ENCODE results near the gene CLDN9. TPM values are rescaled to one million over a fixed set of nuclear protein-coding genes. Genes with fewer than 3 reads are reported as not detected.

The CLDN9 gene
- total RNA-seq, 1 donor from 2014 or later: 0.75 TPM

DNA sequence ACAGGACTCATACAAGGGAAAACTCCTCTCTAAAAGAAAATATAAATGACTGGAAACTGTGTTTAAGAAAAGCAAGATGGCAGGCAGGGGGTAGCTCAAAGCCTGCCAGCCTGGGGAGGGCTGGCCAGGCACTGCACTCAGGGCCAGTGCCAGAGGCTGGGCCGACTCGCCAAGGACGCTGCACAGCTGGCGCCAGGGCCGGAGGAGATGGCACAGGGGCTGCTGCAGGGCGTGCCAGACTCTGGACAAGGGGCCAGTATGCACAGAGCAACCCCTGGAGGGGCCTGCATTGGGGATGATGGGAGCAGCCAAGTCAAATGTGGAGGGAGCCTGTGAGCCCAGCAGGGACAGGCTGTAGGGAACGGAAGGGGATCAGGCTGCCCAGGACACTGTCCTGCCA, 36.5 kb upstream of the CLDN9 start:
- intact Hi-C loops (cut with DNase I): no loop called here
- Histone ChIP-seq H3K9me3 (no peaks in the 10 kb centered on the region), H3K27me3 (no peaks in the 10 kb centered on the region), H3K4me3 (no peak overlapping the region), H3K36me3 (no peaks in the 10 kb centered on the region), H3K4me1 (peaks cover 12% of the 10 kb centered on the region), H3K27ac (no peak overlapping the region)
- ATAC-seq (no peak), DNase-seq (no peak)
- TF ChIP-seq, protein P1, sequence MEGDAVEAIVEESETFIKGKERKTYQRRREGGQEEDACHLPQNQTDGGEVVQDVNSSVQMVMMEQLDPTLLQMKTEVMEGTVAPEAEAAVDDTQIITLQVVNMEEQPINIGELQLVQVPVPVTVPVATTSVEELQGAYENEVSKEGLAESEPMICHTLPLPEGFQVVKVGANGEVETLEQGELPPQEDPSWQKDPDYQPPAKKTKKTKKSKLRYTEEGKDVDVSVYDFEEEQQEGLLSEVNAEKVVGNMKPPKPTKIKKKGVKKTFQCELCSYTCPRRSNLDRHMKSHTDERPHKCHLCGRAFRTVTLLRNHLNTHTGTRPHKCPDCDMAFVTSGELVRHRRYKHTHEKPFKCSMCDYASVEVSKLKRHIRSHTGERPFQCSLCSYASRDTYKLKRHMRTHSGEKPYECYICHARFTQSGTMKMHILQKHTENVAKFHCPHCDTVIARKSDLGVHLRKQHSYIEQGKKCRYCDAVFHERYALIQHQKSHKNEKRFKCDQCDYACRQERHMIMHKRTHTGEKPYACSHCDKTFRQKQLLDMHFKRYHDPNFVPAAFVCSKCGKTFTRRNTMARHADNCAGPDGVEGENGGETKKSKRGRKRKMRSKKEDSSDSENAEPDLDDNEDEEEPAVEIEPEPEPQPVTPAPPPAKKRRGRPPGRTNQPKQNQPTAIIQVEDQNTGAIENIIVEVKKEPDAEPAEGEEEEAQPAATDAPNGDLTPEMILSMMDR (IDR thresholded peaks at IDR 0.05): no peak

DNA sequence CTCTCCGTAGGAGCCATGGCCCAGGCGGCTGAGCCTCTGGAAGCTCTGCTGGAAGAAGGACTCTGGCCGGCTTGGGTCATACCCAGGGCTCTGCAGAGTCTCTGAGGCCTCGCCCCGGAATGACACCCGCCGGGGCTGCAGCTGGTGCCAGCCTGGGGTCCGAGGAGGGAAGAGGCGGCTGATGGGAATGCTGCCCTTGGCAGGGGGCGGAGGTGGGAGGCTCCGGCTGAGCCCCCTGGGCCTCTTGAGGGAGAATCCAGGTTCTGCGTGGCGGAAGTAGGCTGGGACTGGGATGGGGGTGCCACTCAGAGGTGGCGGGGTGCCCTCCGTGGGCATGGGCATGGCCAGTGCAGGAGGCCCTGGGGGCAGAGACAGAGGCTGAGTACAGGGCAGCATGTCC, 36.0 kb upstream of the CLDN9 start:
- no peaks in the 10 kb centered on the region for H3K9me3 ChIP-seq
- no peak overlapping the region for H3K4me3 ChIP-seq
- no peaks in the 10 kb centered on the region for H3K36me3 ChIP-seq
- peaks cover 13% of the 10 kb centered on the region for H3K4me1 ChIP-seq
- intact Hi-C loops (cut with DNase I): no loop called here
- no peaks in the 10 kb centered on the region for H3K27me3 ChIP-seq
- H3K27ac ChIP-seq: no peak overlapping the region
- ATAC-seq (no peak), DNase-seq (no peak)
- TF ChIP-seq, protein P1 (IDR thresholded peaks at IDR 0.05): no peak

DNA sequence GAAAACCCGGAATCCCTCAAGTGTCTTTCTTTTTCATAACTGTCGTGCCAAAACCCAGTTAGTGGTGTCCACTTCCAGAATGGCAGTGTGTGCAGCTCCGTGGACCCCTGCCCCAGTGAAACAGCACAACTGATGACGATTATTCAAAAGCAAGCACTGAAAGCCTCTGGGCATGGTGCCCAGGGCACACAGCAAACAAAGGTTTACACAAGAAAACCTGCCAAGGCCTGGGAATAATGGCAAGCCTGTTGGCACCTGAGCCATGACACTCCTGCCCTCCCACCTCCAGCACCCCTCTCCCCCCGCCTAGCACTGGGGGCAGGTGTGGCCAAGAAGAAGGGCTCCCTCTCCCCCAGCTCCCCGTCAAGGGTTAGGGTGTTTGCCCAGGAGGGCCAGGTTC, 35.3 kb upstream of the CLDN9 start:
- Histone ChIP-seq H3K36me3 (no peaks in the 10 kb centered on the region), H3K4me1 (peaks cover 13% of the 10 kb centered on the region), H3K27ac (no peak overlapping the region), H3K27me3 (no peaks in the 10 kb centered on the region), H3K4me3 (no peak overlapping the region), H3K9me3 (no peaks in the 10 kb centered on the region)
- TF ChIP-seq, protein P1 (IDR thresholded peaks at IDR 0.05): no peak
- intact Hi-C loops (cut with DNase I): no loop called here
- peak; percentile 78 for DNase-seq
- peak; percentile 10 for ATAC-seq

DNA sequence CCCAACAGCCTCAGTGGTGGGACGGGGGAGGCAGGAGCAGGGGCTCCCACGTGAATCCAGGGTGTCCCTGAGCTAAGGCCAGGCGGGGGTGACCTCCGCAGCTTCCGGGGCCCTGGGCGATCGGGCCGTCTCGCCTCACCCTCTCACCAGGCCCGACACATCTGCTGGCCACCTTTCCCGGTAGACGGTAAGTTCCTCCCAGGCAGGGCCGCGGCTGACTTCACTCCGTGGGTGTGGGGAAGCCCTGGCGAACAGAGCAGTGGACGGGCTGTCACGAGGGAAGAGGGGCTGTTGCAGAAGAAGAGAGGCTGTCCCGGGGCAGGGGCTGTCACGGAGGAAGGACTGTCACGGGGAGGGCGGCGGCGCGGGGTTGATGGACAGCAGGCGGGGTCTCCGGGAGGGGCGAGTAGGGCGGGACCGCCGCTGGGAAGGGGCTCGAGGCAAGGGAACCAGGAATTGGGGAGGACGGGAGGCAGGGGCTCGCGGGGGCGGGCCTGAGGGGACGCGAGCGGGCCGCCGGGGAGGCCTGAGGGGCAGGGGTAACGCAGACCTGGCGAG, 33.0 kb upstream of the CLDN9 start:
- ATAC-seq: no peak
- H3K4me1 ChIP-seq: peaks cover 17% of the 10 kb centered on the region

DNA sequence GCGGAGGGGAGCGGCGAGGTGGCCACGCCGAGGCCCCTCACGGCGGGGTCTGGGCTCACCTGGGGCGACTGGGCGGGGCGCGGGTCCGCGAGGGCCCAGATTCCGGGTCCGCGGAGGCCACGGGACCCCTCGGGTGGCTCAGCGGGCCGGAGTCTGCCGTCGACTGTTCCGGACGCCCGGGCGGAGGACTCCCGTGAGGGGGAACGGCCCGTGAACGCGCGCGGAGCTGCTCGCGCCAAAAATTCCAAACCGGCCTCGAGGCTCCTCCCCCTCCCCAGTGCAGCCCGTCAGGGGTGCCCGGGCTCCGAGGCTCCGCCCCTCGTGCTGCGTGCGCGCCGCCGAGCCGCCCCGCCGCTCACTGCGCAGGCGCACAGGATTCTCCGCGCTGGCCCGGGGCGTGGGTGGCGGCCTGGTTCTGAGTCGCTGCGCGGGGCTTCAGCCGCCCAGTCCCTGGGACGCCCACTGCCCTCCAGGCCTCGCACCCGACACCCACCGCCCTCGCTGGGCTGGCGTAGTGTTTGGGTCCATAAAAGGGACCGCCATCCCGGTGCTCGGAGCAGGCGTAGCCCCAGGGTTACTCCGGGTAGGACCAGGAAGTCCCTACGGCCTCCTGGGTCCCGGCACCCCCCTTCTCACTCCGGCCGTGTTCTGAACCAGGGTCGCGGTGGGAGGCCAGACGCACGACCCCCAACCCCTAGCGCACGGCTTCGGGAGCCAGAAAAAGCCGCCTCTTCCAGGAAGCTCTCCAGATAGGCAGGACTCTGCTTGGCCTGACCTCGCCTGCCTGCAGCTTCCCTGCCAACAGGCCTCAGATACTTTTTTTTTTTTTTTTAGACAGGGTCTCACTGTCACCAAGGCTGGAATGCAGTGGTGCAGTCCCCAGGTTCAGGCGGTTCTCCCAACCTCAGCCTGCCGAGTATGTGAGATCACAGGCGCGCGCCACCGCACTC, 32.2 kb upstream of the CLDN9 start, which contains the start of gene PKMYT1:
Gene PKMYT1 (minus strand): TSS at position 220 of the 950 bp plus-strand sequence. CDS start 789 bp downstream, outside the sequence.
- Histone ChIP-seq H3K27me3 (no peaks in the 10 kb centered on the region), H3K9me3 (no peaks in the 10 kb centered on the region), H3K27ac (peak within 1 kb of the TSS; percentile 98), H3K36me3 (no peaks in the 10 kb centered on the region), H3K4me3 (peak within 1 kb of the TSS; percentile 84), H3K4me1 (peaks cover 19% of the 10 kb centered on the region)
- peak; percentile 94 for ATAC-seq
- TF ChIP-seq, protein P1 (IDR thresholded peaks at IDR 0.05): no peak
- intact Hi-C loops (cut with DNase I): no loop called here
- DNase-seq: peak; percentile 96

More for the DNA sequence above, 33.0 kb upstream of the CLDN9 start:
- Histone ChIP-seq H3K36me3 (no peaks in the 10 kb centered on the region), H3K4me3 (peak overlapping the region; percentile 84), H3K27me3 (no peaks in the 10 kb centered on the region), H3K9me3 (no peaks in the 10 kb centered on the region), H3K27ac (no peak overlapping the region)
- no peak for DNase-seq
- TF ChIP-seq, protein P1 (IDR thresholded peaks at IDR 0.05): no peak
- intact Hi-C loops (cut with DNase I): no loop called here

Data from upper lobe of right lung (tissue), 1 donor.